Measurements from ENCODE around the gene NEU4. TPM values are rescaled to one million over a fixed set of nuclear protein-coding genes. Genes with fewer than 3 reads are reported as not detected.
A peak's percentile ranks its signal among the peaks of the same experiment; 100 is the strongest.

Gene NEU4
- total and polyA plus RNA-seq, 9 of the 15 experiments (the other 6 are each of a cell fraction or from before 2014, with no cell fraction given), result 0.01 to 0.40 TPM; not detected in 7

GRCh38 chr2:241842620-241843211 is 33.7 kb downstream of the NEU4 start (continued):
- TF ChIP-seq, protein P1, sequence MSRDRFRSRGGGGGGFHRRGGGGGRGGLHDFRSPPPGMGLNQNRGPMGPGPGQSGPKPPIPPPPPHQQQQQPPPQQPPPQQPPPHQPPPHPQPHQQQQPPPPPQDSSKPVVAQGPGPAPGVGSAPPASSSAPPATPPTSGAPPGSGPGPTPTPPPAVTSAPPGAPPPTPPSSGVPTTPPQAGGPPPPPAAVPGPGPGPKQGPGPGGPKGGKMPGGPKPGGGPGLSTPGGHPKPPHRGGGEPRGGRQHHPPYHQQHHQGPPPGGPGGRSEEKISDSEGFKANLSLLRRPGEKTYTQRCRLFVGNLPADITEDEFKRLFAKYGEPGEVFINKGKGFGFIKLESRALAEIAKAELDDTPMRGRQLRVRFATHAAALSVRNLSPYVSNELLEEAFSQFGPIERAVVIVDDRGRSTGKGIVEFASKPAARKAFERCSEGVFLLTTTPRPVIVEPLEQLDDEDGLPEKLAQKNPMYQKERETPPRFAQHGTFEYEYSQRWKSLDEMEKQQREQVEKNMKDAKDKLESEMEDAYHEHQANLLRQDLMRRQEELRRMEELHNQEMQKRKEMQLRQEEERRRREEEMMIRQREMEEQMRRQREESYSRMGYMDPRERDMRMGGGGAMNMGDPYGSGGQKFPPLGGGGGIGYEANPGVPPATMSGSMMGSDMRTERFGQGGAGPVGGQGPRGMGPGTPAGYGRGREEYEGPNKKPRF (IDR thresholded peaks at IDR 0.05; ENCODE audit: low read depth, low read length), result no peak
- TF ChIP-seq ZNF668 (CRISPR knock-in tag; IDR thresholded peaks at IDR 0.05) (no peak), CEBPG (CRISPR knock-in tag; IDR thresholded peaks at IDR 0.05) (no peak), CEBPG (tag; conservative IDR thresholded peaks at IDR 0.05 in 1 of 2, IDR thresholded peaks at IDR 0.05 in 1 of 2) (no peak), NR2C2 (CRISPR knock-in tag; IDR thresholded peaks at IDR 0.05) (no peak), NR2C2 (tag; IDR thresholded peaks at IDR 0.05) (peak; percentile 42; the same call in 1 of the 2 replicates), JUN (IDR thresholded peaks at IDR 0.05; ENCODE audit: borderline replicate concordance, low read depth, low read length) (no peak), JUN (CRISPR knock-in tag; IDR thresholded peaks at IDR 0.05; ENCODE audit: borderline replicate concordance) (no peak), KDM1A (IDR thresholded peaks at IDR 0.05) (no peak), NR2C1 (IDR thresholded peaks at IDR 0.05) (peak; percentile 64), NR2C1 (tag; IDR thresholded peaks at IDR 0.05) (peak; percentile 28; the same call in 1 of the 2 replicates)

Measured in K562 (cell line).